ENCODE measurements around the gene BEX5. TPM values are rescaled to one million over a fixed set of nuclear protein-coding genes. Genes with fewer than 3 reads are reported as not detected.

Gene BEX5
- total and polyA plus RNA-seq, 2 of the 8 experiments (the other 6 are each of a cell fraction or from before 2014, with no cell fraction given): 0.15 to 9.9 TPM

DNA sequence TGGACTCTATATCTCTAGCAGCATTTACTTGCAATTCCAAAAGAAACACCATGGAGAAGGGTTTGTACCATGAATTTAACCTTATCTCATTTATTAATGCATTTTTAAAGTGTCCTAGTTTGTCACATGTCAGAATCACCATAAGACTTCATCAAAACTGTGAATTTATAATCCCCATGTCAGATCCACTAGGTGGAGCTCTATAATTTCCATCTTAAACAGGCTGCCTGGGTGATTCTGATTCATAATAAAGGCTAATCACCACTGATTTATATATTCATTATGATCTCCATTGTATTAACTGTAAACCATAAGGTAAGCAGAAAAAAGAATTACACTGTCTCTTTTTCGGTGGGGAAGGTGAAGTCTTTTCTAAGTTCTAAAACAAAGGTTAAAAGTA is 26.3 kb downstream of the BEX5 start:
- H2BK5ac ChIP-seq (ENCODE audit: low read depth, low read length): no peak overlapping the region
- no peaks in the 10 kb centered on the region for H3K79me1 ChIP-seq (ENCODE audit: low read depth, low read length)
- ChIA-PET POLR2A (ENCODE audit: partially characterized antibody) (no interaction called here), CTCF (ENCODE audit: partially characterized antibody) (interaction anchor here (1.5 to 1.7 kb wide), 2 partner anchors 13 to 365 kb away, joined by 3 to 4 read pairs; no protein-coding TSS in a partner anchor)
- no peak overlapping the region for H4K91ac ChIP-seq (replicated peaks; ENCODE audit: insufficient read length, low read length)
- peaks cover 10 to 27% of the 10 kb centered on the region in 2 experiments; a peak in 3 of 4 replicates for H3K9me3 ChIP-seq (ENCODE audit: insufficient read depth in 2 of 2, low read depth in 1 of 2, low read length in 1 of 2)
- no peak overlapping the region for H3K18ac ChIP-seq (ENCODE audit: extremely low read depth, low read length)
- no peaks in the 10 kb centered on the region for H3K36me3 ChIP-seq (ENCODE audit: control insufficient read depth in 2 of 4, insufficient read depth in 4 of 4, low read length in 3 of 4)
- no peak overlapping the region for H2BK20ac ChIP-seq (ENCODE audit: low read length)
- no peak overlapping the region for H3K56ac ChIP-seq (replicated peaks; ENCODE audit: insufficient read length, low read depth, low read length)
- no peak overlapping the region for H3K4me3 ChIP-seq (ENCODE audit: extremely low read depth in 1 of 4, insufficient read depth in 2 of 4, low read depth in 3 of 4, low read length in 4 of 4)
- no peak for DNase-seq (ENCODE audit: low read depth in 1 of 2, low spot score in 2 of 2)
- peaks cover 0 to 3% (median 0%) of the 10 kb centered on the region in 4 experiments; a peak in 1 of 7 replicates for H3K4me1 ChIP-seq (replicated peaks in 1 of 4; ENCODE audit: control insufficient read depth in 3 of 4, insufficient read depth in 4 of 4, low read length in 3 of 4)
- no peak overlapping the region for H3K27ac ChIP-seq (ENCODE audit: low read depth, low read length)
- H2BK15ac ChIP-seq (ENCODE audit: low read length): no peak overlapping the region
- no peak overlapping the region for H2BK12ac ChIP-seq (ENCODE audit: low read depth, low read length)
- TF ChIP-seq EP300 (IDR thresholded peaks at IDR 0.05; ENCODE audit: borderline replicate concordance in 1 of 2, low read depth in 2 of 2, low read length in 2 of 2) (no peak), SRF (IDR thresholded peaks at IDR 0.05; ENCODE audit: low read depth, low read length) (no peak), POLR2AphosphoS5 (IDR thresholded peaks at IDR 0.05; ENCODE audit: low read depth, low read length) (no peak), HDAC2 (IDR thresholded peaks at IDR 0.05; ENCODE audit: borderline replicate concordance in 1 of 2, low read depth in 2 of 2, low read length in 2 of 2) (no peak), CEBPB (IDR thresholded peaks at IDR 0.05; ENCODE audit: low read depth, low read length) (no peak), CHD1 (IDR thresholded peaks at IDR 0.05; ENCODE audit: low read depth, low read length) (no peak), KDM5A (IDR thresholded peaks at IDR 0.05; ENCODE audit: low read length) (no peak)
- TF ChIP-seq, protein P1, sequence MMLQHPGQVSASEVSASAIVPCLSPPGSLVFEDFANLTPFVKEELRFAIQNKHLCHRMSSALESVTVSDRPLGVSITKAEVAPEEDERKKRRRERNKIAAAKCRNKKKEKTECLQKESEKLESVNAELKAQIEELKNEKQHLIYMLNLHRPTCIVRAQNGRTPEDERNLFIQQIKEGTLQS (IDR thresholded peaks at IDR 0.05; ENCODE audit: insufficient read depth, low read depth, low read length): no peak
- no peaks in the 10 kb centered on the region for H3K79me2 ChIP-seq (ENCODE audit: control insufficient read depth in 1 of 2, insufficient read depth in 2 of 2, low read length in 2 of 2)
- H3K4me2 ChIP-seq (ENCODE audit: insufficient read depth in 1 of 2, low read depth in 2 of 2, low read length in 2 of 2): no peak overlapping the region
- H3K4ac ChIP-seq (replicated peaks; ENCODE audit: insufficient read length, low read depth, low read length): no peak overlapping the region
- H3K14ac ChIP-seq (ENCODE audit: insufficient read length): no peak overlapping the region
- H3K23me2 ChIP-seq (ENCODE audit: low read depth, low read length): peaks cover 5% of the 10 kb centered on the region; the same call in 1 of the 2 replicates
- FAIRE-seq: no peak
- H4K20me1 ChIP-seq (replicated peaks in 1 of 2; ENCODE audit: control insufficient read depth in 1 of 2, insufficient read depth in 2 of 2, low read length in 2 of 2): no peaks in the 10 kb centered on the region
- no peak overlapping the region for H2AK5ac ChIP-seq (ENCODE audit: low read depth, low read length)
- no peak overlapping the region for H2BK120ac ChIP-seq (replicated peaks; ENCODE audit: low read depth, low read length)
- no peak overlapping the region for H2AFZ ChIP-seq (ENCODE audit: low read length)
- H4K5ac ChIP-seq (ENCODE audit: insufficient read length, low read depth, low read length): no peak overlapping the region
- H3K23ac ChIP-seq (ENCODE audit: insufficient read length): no peak overlapping the region
- H4K8ac ChIP-seq (ENCODE audit: extremely low read depth, insufficient read depth, low read length): no peak overlapping the region
- H3K27me3 ChIP-seq (replicated peaks in 1 of 4; ENCODE audit: control insufficient read depth in 3 of 4, extremely low read depth in 1 of 4, insufficient read depth in 3 of 4, low read length in 3 of 4): no peaks in the 10 kb centered on the region
- H3K9ac ChIP-seq (replicated peaks in 1 of 4; ENCODE audit: extremely low read depth in 1 of 4, low read depth in 3 of 4, low read length in 3 of 4): no peak overlapping the region
- WGBS, 2 experiments (ENCODE audit: extremely low coverage in 1 of 2, insufficient coverage in 1 of 2, insufficient read length in 1 of 2, insufficient replicate concordance in 2 of 2, low coverage in 1 of 2, low lambda C conversion rate in 2 of 2, missing lambda C conversion rate in 1 of 2): 80% methylated on average over 1 of the region's 1 CpG; no CpG with 5 or more reads in 1 of the 2 experiments

Measured in H1 (cell line).